ENCODE data around the gene MOB1B. TPM values are rescaled to one million over a fixed set of nuclear protein-coding genes. Genes with fewer than 3 reads are reported as not detected.

The MOB1B gene
- total RNA-seq, 1 donor = 15.5 TPM

- TF ChIP-seq, protein P1, sequence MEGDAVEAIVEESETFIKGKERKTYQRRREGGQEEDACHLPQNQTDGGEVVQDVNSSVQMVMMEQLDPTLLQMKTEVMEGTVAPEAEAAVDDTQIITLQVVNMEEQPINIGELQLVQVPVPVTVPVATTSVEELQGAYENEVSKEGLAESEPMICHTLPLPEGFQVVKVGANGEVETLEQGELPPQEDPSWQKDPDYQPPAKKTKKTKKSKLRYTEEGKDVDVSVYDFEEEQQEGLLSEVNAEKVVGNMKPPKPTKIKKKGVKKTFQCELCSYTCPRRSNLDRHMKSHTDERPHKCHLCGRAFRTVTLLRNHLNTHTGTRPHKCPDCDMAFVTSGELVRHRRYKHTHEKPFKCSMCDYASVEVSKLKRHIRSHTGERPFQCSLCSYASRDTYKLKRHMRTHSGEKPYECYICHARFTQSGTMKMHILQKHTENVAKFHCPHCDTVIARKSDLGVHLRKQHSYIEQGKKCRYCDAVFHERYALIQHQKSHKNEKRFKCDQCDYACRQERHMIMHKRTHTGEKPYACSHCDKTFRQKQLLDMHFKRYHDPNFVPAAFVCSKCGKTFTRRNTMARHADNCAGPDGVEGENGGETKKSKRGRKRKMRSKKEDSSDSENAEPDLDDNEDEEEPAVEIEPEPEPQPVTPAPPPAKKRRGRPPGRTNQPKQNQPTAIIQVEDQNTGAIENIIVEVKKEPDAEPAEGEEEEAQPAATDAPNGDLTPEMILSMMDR (IDR thresholded peaks at IDR 0.05; ENCODE audit: insufficient read depth, low read depth, low read length) = no peak
- no peak for DNase-seq (ENCODE audit: low read depth)
- no peak overlapping the region for H3K4me3 ChIP-seq (ENCODE audit: low read depth, low read length)
These were observed 6.9 kb downstream of the MOB1B start for GRCh38 chr4:70908993-70909556.

DNA sequence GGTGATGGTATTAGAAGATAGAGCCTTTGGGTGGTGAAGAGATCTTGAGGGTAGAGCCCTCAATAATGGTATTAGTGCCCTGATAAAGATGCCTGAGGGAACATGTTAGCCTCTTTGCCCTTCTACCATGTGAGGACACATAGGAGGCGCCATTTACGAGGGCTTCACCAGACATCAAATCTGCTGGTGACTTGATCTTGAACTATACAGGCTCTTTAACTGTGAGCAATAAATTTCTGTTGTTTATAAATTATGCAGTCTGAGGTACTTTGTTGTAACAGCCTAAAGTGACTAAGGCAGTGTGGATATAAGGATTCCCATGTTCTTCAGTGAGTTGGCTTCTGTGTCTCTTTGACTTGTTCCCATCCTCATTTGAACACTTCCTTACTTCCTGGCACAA lies 11.8 kb downstream of the MOB1B start:
- peak; percentile 62 for DNase-seq (ENCODE audit: low read depth)
- TF ChIP-seq, protein P1 (IDR thresholded peaks at IDR 0.05; ENCODE audit: insufficient read depth, low read depth, low read length) = no peak
- H3K4me3 ChIP-seq (ENCODE audit: low read depth, low read length) = no peak overlapping the region

DNA sequence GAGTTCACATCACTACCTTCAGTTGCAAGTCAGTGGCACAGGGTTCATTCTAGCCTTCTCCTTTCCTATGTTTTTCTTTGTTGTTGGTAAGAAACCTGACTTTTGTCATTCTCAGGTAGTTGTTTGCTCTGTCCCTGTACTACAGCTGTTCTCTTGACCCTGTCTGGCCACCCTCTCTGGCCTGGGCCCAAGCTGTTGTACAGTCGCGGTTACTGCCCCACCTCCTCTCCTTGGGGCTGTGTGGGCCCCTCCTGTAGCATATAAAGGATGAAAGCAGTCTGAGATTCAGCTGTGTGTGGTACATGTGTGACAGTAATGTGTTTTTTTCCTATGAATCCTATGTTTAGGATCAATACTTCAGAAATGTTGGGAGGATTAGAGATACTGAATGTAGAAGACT lies 12.5 kb downstream of the MOB1B start:
- H3K4me3 ChIP-seq (ENCODE audit: low read depth, low read length) = peak overlapping the region; percentile 13
- DNase-seq (ENCODE audit: low read depth) = peak; percentile 14
- TF ChIP-seq, protein P1 (IDR thresholded peaks at IDR 0.05; ENCODE audit: insufficient read depth, low read depth, low read length) = no peak

DNA sequence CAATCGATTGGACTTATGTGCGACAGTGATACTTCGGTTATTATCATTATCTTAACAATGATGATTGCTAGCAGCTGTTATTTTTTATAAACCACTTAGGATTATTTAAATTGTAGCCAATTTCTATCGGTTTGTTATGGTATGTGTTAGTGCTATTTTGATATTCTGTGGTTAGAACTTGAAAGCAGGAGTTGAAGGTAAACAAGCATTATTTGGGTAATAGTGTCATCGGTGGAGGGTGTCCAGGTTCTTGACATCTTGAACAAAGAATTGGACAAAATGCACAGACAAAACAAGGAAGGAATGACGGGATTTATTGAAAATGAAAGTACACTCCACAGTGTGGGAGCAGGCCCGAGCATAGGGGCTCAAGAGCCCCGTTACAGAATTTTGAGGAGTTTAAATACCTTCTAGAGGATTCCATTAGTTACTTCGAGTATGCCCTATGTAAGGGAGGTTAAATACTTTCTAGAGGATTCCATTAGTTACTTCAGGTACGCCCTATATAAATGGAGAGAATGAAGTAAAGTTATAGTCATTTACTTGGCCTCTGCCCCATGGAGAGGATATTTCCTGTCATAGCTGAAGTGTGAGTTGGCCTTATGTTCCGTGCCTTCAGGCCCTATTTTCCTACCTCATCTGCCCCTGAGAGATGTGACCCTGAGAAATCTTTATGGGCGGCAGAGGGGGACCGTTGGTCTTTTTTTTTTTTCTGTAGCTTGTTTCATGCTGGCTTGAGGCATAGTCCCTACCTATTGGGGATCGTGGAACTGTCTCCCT lies 13.1 kb downstream of the MOB1B start:
- DNase-seq (ENCODE audit: low read depth) = peak; percentile 79
- H3K4me3 ChIP-seq (ENCODE audit: low read depth, low read length) = peak overlapping the region; percentile 26
- TF ChIP-seq, protein P1 (IDR thresholded peaks at IDR 0.05; ENCODE audit: insufficient read depth, low read depth, low read length) = no peak

- DNase-seq (ENCODE audit: low read depth) = no peak
- H3K4me3 ChIP-seq (ENCODE audit: low read depth, low read length) = no peak overlapping the region
- TF ChIP-seq, protein P1 (IDR thresholded peaks at IDR 0.05; ENCODE audit: insufficient read depth, low read depth, low read length) = no peak
These were observed 13.8 kb downstream of the MOB1B start for GRCh38 chr4:70915874-70916559.

- DNase-seq (ENCODE audit: low read depth) = no peak
- TF ChIP-seq, protein P1 (IDR thresholded peaks at IDR 0.05; ENCODE audit: insufficient read depth, low read depth, low read length) = no peak
- no peak overlapping the region for H3K4me3 ChIP-seq (ENCODE audit: low read depth, low read length)
These were observed 18.4 kb downstream of the MOB1B start for GRCh38 chr4:70920592-70920991.

All from fibroblast of villous mesenchyme (primary cell).